RWPE1 (cell line): ENCODE results near the gene SLC6A3.

ENCODE experiments used
- CTCF ChIA-PET: fragments of 350-600 bp; sonication (Branson Sonifier 250); formaldehyde crosslinking; extraction: SDS; loops from one replicate; lab custom pipeline; 2021; lab: Yijun Ruan, JAX
- POLR2A ChIA-PET: fragments of 400-600 bp; formaldehyde crosslinking; extraction: SDS; loops from one replicate; lab custom pipeline; 2020; ENCODE audit warnings: antibody characterized with exemption; ENCODE audit not compliant: low non-redundant PET; lab: Yijun Ruan, JAX
- DNase-seq: peaks from one replicate; pipeline ENCODE4 v3.0.0; 2012; ENCODE audit warnings: low spot score
- H3K27ac ChIP-seq: fragments of 450-650 bp; 2 replicates; pipeline ENCODE4 v1.5.1; 2017
- CTCF ChIP-seq: fragments of 450-650 bp; conservative IDR thresholded peaks from 2 replicates; pipeline ENCODE4 v1.5.1; 2017; ENCODE audit warnings: low read depth, mild to moderate bottlenecking

The SLC6A3 gene

DNA sequence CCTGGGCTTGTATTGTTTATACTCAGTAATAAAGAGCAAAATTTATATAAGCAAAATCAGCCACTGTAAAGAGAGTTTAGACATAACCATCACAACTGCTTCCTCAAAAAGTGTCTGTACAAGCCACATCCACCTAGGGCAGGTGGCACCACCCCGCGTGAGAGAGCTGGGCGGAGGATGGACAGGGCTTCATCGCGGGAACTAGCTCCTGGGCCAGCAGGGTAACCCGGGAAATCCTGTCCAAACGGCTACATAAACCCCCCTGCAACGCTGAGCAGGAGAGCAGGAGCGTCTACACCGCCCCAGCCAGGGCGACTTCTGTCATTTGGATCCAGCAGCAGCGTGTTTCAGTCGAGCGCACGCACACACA, 1.3 kb downstream of the SLC6A3 start:
- no peak for DNase-seq
- H3K27ac ChIP-seq = no peak overlapping the region
- POLR2A ChIA-PET = no interaction called here
- no peak for TF ChIP-seq CTCF
- CTCF ChIA-PET = interaction anchor here (0.6 kb wide), 1 partner anchor 60 kb away, joined by 3 read pairs; no protein-coding TSS in a partner anchor

- DNase-seq = no peak
- no peak overlapping the region for H3K27ac ChIP-seq
- POLR2A ChIA-PET = no interaction called here
- CTCF ChIA-PET = interaction anchor here (0.6 to 0.7 kb wide), 3 partner anchors 54 to 436 kb away, joined by 3 to 6 read pairs (median 6); no protein-coding TSS in a partner anchor
- TF ChIP-seq CTCF = no peak
Observed at GRCh38 chr5:1443171-1443570, 2.1 kb downstream of the SLC6A3 start.

- CTCF ChIA-PET = interaction anchor here (0.6 to 0.7 kb wide), 3 partner anchors 53 to 435 kb away, joined by 3 to 6 read pairs (median 6); no protein-coding TSS in a partner anchor
Observed at GRCh38 chr5:1442222-1443145, 2.8 kb downstream of the SLC6A3 start.

GRCh38 chr5:1441166-1441865, 3.9 kb downstream of the SLC6A3 start:
- TF ChIP-seq CTCF = no peak
- no peak for DNase-seq
- ChIA-PET CTCF (no interaction called here), POLR2A (no interaction called here)
- H3K27ac ChIP-seq = no peak overlapping the region

More at GRCh38 chr5:1442222-1443145, 2.8 kb downstream of the SLC6A3 start:
- no peak for DNase-seq
- no peak overlapping the region for H3K27ac ChIP-seq
- TF ChIP-seq CTCF = no peak
- POLR2A ChIA-PET = no interaction called here

DNA sequence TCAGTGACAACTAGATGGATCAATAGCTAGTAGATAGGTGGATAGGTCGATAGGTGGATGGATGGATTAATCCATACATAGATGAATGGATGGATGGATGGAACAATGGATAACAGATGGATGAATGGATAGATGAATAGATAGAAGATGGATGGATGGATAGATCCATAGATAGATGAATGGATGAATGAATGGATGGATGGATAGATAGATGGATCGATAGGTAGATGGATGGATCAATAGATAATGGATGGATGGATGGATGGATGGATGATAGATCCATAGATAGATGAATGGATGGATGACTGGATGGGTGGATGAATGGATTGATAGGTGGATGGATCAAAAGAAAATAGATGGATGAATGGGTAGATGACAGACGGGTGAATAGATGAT, 5.1 kb downstream of the SLC6A3 start:
- no peak for TF ChIP-seq CTCF
- ChIA-PET CTCF (interaction anchor here (0.6 kb wide), 1 partner anchor 15 kb away, joined by 3 read pairs; no protein-coding TSS in a partner anchor), POLR2A (no interaction called here)
- H3K27ac ChIP-seq = no peak overlapping the region
- DNase-seq = no peak

- POLR2A ChIA-PET = no interaction called here
- CTCF ChIA-PET = no interaction called here
- H3K27ac ChIP-seq = no peak overlapping the region
- TF ChIP-seq CTCF = no peak
- DNase-seq = no peak
Observed at GRCh38 chr5:1439388-1440097, 5.7 kb downstream of the SLC6A3 start.
